ENCODE data around the gene CDH18.

CDH18 gene

DNA sequence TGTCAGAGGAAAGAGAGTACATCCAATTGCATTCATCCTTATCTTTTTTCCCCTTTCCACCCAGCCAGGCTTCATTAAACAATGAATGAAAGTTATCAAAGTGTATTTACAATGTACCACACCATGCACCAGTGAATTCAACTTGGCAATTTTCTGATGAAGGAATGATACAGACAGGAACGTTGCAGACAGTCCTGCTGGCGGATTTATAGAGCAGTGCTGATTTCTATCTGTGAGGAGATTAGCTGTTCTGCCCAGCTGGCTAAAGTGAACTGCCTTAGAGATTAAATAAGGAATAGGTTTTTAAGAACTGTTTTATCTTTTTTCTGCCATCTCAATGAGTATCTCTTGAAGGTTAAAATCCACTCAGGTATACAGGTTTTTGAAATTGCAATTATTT, 403.9 kb downstream of the CDH18 start:
- DNase-seq (ENCODE audit: low read depth) = no peak

- DNase-seq (ENCODE audit: low read depth) = no peak
These were observed 410.1 kb downstream of the CDH18 start for GRCh38 chr5:19577882-19578281.

- DNase-seq (ENCODE audit: low read depth) = no peak
These were observed 420.0 kb downstream of the CDH18 start for GRCh38 chr5:19568004-19568403.

GRCh38 chr5:19565466-19565865, 422.5 kb downstream of the CDH18 start:
- DNase-seq (ENCODE audit: low read depth) = no peak

DNA sequence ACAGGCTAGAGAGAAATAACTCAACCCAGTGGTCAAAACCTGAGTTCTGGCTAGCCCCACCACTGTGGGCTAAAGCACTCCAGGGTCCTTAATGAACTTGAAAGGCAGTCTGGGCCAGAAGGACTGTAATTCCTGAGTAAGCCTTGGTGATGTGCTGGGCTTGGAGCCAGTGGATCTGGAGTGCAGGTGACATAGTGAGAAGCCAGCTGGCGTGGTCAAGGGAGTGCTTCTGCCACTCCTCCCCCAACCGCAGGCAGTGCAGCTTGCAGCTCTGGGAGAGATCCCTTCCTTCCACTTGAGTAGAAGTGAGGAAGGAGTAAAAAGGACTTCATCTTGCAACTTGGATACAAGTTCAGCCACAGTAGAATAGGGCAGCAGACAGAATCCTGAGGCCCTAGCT, 424.0 kb downstream of the CDH18 start:
- no peak for DNase-seq (ENCODE audit: low read depth)

DNA sequence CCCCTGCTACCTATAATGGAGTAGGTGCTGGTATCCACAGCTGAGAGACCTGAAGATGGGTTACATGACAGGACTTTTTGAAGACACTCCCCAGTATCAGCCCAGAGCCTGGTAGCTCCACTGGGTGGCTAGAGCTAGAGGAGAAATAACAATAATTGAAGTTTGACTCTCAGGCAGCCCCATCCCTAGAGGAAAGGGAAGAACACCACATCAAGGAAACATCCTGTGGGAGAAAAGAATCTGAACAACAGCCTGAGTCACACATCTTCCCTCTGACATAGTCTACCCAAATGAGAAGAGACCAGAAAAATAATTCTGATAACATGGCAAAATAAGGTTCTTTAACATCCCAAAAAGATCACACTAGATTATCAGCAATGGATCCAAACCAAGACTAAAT, 432.1 kb downstream of the CDH18 start:
- DNase-seq (ENCODE audit: low read depth) = no peak

DNA sequence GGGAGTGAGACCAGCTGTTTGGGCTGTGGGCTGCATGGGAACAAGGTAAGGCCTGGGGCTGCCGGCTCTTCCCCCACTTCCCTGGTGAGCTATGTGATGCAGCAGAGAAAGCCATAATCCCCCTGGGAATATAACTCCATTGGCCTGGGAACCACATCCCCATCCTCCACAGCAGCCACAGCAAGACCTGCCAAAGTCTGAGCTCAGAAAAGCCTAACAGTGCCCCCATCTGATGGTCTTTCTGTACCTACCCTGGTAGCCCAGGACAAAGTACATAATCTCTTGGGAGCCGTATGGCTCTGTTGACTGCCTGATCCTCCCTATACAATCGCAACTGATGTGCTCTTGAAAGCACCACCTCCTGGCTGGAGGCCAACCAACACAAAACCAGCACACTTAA, 432.6 kb downstream of the CDH18 start:
- DNase-seq (ENCODE audit: low read depth) = no peak

- DNase-seq (ENCODE audit: low read depth) = no peak
These were observed 433.5 kb downstream of the CDH18 start for GRCh38 chr5:19554524-19554923.

DNA sequence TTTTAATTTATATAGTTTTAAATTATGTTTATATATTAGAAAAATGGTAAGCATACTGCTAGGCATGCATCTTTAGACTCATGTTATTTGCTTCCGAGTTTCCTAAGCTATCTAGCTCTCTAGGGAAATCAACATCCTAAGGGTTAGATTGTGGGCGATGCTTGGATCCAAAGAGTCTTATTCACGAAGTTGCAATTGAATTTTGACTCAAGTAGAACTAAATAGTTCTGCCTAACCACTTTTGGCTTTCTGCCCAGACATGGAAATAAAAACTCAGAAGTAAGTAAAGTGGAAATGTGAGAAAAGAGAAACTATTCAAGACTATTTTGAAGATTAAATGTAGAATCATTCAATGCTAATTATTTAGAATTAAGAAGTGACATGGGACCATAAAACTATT, 440.4 kb downstream of the CDH18 start:
- DNase-seq (ENCODE audit: low read depth) = no peak

- no peak for DNase-seq (ENCODE audit: low read depth)
These were observed 441.5 kb downstream of the CDH18 start for GRCh38 chr5:19546521-19546920.

GRCh38 chr5:19538607-19539006, 449.4 kb downstream of the CDH18 start:
- no peak for DNase-seq (ENCODE audit: low read depth)

- DNase-seq (ENCODE audit: low read depth) = no peak
These were observed 451.6 kb downstream of the CDH18 start for GRCh38 chr5:19536387-19536786.

DNA sequence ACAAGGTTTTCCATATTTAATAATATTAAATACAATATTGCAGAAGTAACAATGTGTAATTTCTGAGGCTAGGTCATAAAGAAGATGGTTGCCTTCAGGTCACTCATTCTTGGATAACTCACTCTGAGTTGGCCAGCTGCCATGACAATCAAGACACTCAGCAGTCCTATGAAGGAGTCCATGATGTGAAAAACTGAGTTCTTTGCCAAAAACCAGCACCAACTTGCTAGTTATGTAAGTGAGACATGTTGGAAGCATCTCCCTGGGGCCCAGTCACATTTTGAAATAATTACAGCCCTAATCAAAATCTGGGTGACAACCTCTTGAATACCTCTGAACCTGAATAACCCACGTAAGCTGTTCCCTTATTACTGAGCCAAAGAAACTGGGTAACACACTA, 453.2 kb downstream of the CDH18 start:
- no peak for DNase-seq (ENCODE audit: low read depth)

- no peak for DNase-seq (ENCODE audit: low read depth)
These were observed 455.1 kb downstream of the CDH18 start for GRCh38 chr5:19532936-19533335.

DNA sequence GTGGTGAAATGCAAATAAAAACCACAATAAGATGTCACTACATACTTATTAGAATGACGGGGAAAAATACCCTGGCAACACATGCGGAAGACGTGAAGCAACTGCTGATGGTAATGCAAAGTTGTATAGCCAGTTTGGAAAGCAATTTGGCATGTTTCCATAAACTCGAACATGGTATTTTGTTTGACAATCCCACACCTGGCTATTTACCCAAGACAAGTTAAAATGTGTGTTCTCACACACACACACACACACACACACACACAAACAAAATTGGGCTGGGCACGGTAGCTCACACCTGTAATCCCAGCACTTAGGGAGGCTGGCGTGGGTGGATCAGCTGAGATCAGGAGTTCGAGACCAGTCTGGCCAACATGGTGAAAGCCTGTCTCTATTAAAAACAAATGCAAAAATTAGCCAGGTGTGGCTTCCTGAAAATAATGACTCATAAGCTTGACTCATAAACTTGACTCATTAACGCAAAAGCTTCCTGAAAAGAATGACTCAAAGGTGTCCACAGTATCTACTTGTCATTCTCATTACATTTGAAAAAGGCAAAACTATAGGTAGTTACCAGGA, 456.5 kb downstream of the CDH18 start:
- DNase-seq (ENCODE audit: low read depth) = no peak

DNA sequence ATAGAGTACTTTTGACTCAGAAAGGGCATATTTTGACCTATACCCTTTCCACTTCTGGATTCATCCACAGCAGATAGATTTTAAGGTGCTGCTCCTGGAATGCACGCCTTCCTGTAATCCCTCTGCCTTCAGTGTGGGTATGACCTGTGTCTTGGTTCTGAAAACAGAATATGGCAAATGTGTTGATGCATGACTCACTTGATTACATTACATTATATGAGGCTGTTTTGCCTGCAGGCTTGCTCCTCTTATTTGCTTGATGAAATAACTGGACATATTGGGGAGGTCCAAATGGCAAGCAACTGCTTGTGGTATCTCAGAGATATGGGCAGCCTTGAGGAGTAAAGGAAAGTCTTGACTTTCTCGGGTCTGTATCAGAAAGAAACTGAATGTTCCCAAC, 468.6 kb downstream of the CDH18 start:
- DNase-seq (ENCODE audit: low read depth) = no peak

GRCh38 chr5:19498852-19499251, 489.1 kb downstream of the CDH18 start:
- no peak for DNase-seq (ENCODE audit: low read depth)

DNA sequence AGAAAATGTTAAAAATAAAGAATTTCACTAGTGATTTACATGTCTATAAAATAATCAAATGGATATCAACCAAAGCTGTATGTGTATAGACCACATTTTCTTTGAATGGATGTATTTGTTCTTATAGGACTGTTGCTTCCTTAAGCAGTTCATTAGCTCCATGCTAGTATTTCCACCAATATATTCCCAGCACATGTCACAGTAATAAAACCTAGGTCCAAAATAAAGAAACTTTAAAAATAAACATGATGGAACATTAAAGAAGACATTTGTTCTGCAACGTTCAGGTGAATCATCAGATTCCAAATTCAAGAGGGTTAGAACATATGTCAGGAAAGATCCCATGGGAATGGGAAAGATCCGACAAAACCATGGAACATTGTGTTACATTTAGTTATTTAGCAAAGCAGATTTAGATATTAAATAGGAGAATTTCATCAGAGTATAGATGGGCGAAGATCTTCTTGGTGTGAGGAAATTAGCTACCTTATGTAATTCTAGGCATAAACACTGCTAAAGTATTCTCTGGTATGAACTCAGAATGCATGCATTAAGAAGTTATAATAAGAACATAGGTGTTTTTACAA, 490.7 kb downstream of the CDH18 start:
- DNase-seq (ENCODE audit: low read depth) = no peak

- no peak for DNase-seq (ENCODE audit: low read depth)
These were observed 491.9 kb downstream of the CDH18 start for GRCh38 chr5:19496056-19496455.

- DNase-seq (ENCODE audit: low read depth) = no peak
These were observed 495.1 kb downstream of the CDH18 start for GRCh38 chr5:19492861-19493260.

DNA sequence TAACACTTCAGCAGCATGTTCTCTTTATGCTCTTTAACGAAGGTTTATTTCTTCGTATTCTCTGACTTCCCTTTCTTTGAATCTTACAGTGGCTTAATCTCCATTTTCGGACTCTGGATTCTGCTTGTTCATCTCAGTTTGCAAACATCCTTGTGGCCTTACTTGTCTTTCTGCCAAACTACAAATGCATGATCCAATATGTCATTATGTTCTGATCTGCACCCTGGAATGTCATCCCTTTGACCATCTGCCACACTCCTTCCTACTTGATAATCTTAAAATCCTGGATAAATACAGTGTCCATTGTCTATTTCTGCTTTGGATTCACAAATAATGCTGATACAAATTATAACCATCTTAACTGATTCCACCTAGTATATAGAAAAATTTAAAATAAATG, 499.2 kb downstream of the CDH18 start:
- no peak for DNase-seq (ENCODE audit: low read depth)

GRCh38 chr5:19487480-19487879, 500.5 kb downstream of the CDH18 start:
- DNase-seq (ENCODE audit: low read depth) = no peak

- no peak for DNase-seq (ENCODE audit: low read depth)
These were observed 508.4 kb downstream of the CDH18 start for GRCh38 chr5:19479562-19479961.

GRCh38 chr5:19462019-19462418, 526.0 kb downstream of the CDH18 start:
- no peak for DNase-seq (ENCODE audit: low read depth)

DNA sequence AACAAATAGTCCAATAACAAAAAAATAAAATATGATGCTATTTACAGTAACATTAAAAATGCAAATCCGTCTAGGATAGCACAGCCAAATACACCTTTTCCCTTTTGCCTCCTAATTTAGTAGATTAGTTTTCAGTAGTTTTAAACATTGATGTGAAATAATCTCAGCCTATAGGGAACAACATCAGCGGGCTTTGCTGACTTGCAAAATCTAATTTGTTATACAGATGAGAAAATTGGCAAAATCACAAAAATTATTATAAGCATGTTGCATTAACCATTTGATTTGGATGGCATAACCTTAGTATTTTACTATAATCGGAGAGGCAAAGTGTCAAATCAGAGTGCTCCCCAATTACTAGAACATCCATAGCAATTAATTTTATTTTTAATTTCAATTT, 563.5 kb downstream of the CDH18 start:
- no peak for DNase-seq (ENCODE audit: low read depth)
